K562 (cell line): Measurements from ENCODE around the gene ATG12. TPM values are rescaled to one million over a fixed set of nuclear protein-coding genes. Genes with fewer than 3 reads are reported as not detected.
A peak's percentile ranks its signal among the peaks of the same experiment; 100 is the strongest.

Source experiments
- AFF1 ChIP-seq, 2 experiments: fragments of 450-650 bp; IDR thresholded peaks; 2 replicates each; pipeline ENCODE4 v1.6.1; 2018; ENCODE audit warnings: mild to moderate bottlenecking in 2 of 2, low read depth in 1 of 2; ENCODE audit not compliant: partially characterized antibody in 2 of 2
- ARID2 ChIP-seq: fragments of 450-650 bp; IDR thresholded peaks from 2 replicates; pipeline ENCODE4 v1.6.1; 2017; ENCODE audit warnings: antibody characterized with exemption, mild to moderate bottlenecking
- CREB3 ChIP-seq: fragments of 450-650 bp; conservative IDR thresholded peaks from 2 replicates; pipeline ENCODE4 v1.6.1; 2016; ENCODE audit warnings: missing genetic modification characterization, low read depth, mild to moderate bottlenecking, missing compliant biosample characterization, moderate library complexity
- FOXM1 ChIP-seq, 2 experiments: fragments of 450-650 bp in 1 of 2; sonication (generic) in 1 of 2; formaldehyde crosslinking in 1 of 2; IDR thresholded peaks; 2 replicates each; pipeline versions ENCODE4 v1.6.1 to v1.9.0; 2017 to 2022; ENCODE audit warnings: low read depth in 2 of 2, mild to moderate bottlenecking in 2 of 2, missing genetic modification reagents in 1 of 2, moderate library complexity in 1 of 2
- GMEB1 ChIP-seq: fragments of 250-450 bp; sonication (Bioruptor Pico); IDR thresholded peaks from 2 replicates; pipeline ENCODE4 v1.4.0; 2020; ENCODE audit warnings: mild to moderate bottlenecking
- HNRNPLL ChIP-seq: fragments of 200-400 bp; formaldehyde crosslinking; IDR thresholded peaks from 2 replicates; pipeline ENCODE4 v1.6.1; 2017; ENCODE audit warnings: low read length, low read depth, mild to moderate bottlenecking; ENCODE audit not compliant: poor library complexity, severe bottlenecking
- MAFK ChIP-seq: IDR thresholded peaks from 2 replicates; pipeline ENCODE4 v1.6.1; 2011; ENCODE audit warnings: low read length, improper control_type of control experiment
- MCM7 ChIP-seq, 2 experiments: fragments of 450-650 bp; IDR thresholded peaks; 2 replicates each; pipeline ENCODE4 v1.6.1; 2016 to 2018
- OTX1 ChIP-seq: fragments of 450-650 bp; formaldehyde crosslinking; IDR thresholded peaks from 2 replicates; pipeline ENCODE4 v1.4.0; 2022; ENCODE audit warnings: mild to moderate bottlenecking
- POLR3A ChIP-seq: IDR thresholded peaks from 2 replicates; pipeline ENCODE4 v1.6.1; 2011; ENCODE audit warnings: borderline replicate concordance, mild to moderate bottlenecking, moderate library complexity; ENCODE audit not compliant: insufficient read length, insufficient read depth; ENCODE audit errors: extremely low read depth
- RB1 ChIP-seq: fragments of 450-650 bp; IDR thresholded peaks from 2 replicates; pipeline ENCODE4 v1.6.1; 2017; ENCODE audit warnings: low read depth, mild to moderate bottlenecking
- SMARCA5 ChIP-seq: fragments of 450-650 bp; IDR thresholded peaks from 2 replicates; pipeline ENCODE4 v1.6.1; 2016
- SOX6 ChIP-seq: fragments of 450-650 bp; IDR thresholded peaks from 2 replicates; pipeline ENCODE4 v1.6.1; 2014; ENCODE audit warnings: mild to moderate bottlenecking
- STAT5B ChIP-seq: fragments of 250-450 bp; sonication (Bioruptor Pico); IDR thresholded peaks from 2 replicates; pipeline ENCODE4 v1.8.0; 2021; ENCODE audit warnings: mild to moderate bottlenecking, inconsistent platforms
- THRAP3 ChIP-seq: fragments of 450-650 bp; IDR thresholded peaks from 2 replicates; pipeline ENCODE4 v1.6.1; 2016; ENCODE audit warnings: mild to moderate bottlenecking, inconsistent platforms, borderline replicate concordance
- ZNF124 ChIP-seq: sonication (generic); formaldehyde crosslinking; IDR thresholded peaks from 2 replicates; pipeline ENCODE4 v1.8.1; 2022; ENCODE audit warnings: missing genetic modification reagents
- ZNF280A ChIP-seq: fragments of 450-650 bp; IDR thresholded peaks from 2 replicates; pipeline ENCODE4 v1.6.1; 2018; ENCODE audit warnings: mild to moderate bottlenecking, low read depth; ENCODE audit not compliant: partially characterized antibody
- polyA plus RNA-seq, 8 experiments: library from polyadenylated mRNA; depleted of rRNA in 4 of 8; stranded (reverse) in 5 of 8; unstranded in 3 of 8; fragments of >200 nt; fragmentation: Nextera tagmentation in 2 of 8; fragmentation: Illumina TruSeq in 1 of 8; extraction: Ambion mirVana in 2 of 8; extraction: Trizol in 1 of 8; gene quantifications; 2 replicates each; pipeline versions ENCODE4 v1.2.1 to v1.2.3, GENCODE V29; 2011 to 2014; ENCODE audit warnings: inconsistent platforms in 1 of 8, missing spikeins in 1 of 8
- total RNA-seq, 7 experiments: library from RNA; depleted of rRNA in 6 of 7; stranded (reverse); fragments of >200 nt in 6 of 7; fragmentation: Illumina TruSeq in 2 of 7; extraction: Trizol in 2 of 7; gene quantifications; 2 replicates each; pipeline versions ENCODE4 v1.2.1 to v1.2.3, GENCODE V29; 2011 to 2021; ENCODE audit warnings: low replicate concordance in 1 of 7

The ATG12 gene
- total and polyA plus RNA-seq, 9 of the 15 experiments (the other 6 are each of a cell fraction or from before 2014, with no cell fraction given), result 21.6 to 132 (median 61.3) TPM

- TF ChIP-seq ZNF280A, result no peak
- no peak for TF ChIP-seq CREB3 (tag)
- TF ChIP-seq OTX1, result peak; percentile 43; the same call in 1 of the 2 replicates
- 0 out of 2 replicates have a peak, but pooled peaks have one; percentile 13 for TF ChIP-seq SOX6
- 0 out of 2 replicates have a peak, but pooled peaks have one; percentile 10 for TF ChIP-seq RB1
- no peak for TF ChIP-seq MAFK
- no peak for TF ChIP-seq STAT5B (CRISPR knock-in tag)
- TF ChIP-seq AFF1 (IDR thresholded peaks at IDR 0.05; ENCODE audit: low read depth in 1 of 2, partially characterized antibody in 2 of 2), result peak in 1 of 2 experiments; percentile 70
- no peak for TF ChIP-seq THRAP3
- no peak for TF ChIP-seq ARID2
- no peak for TF ChIP-seq POLR3A
- TF ChIP-seq MCM7 (IDR thresholded peaks at IDR 0.05), result no peak
- TF ChIP-seq SMARCA5, result no peak
- peak; percentile 80 for TF ChIP-seq FOXM1 (IDR thresholded peaks at IDR 0.05; ENCODE audit: low read depth)
- TF ChIP-seq FOXM1 (CRISPR knock-in tag; IDR thresholded peaks at IDR 0.05; ENCODE audit: low read depth), result 0 out of 2 replicates have a peak, but pooled peaks have one; percentile 50
- no peak for TF ChIP-seq ZNF124 (CRISPR knock-in tag)
- TF ChIP-seq GMEB1, result 0 out of 2 replicates have a peak, but pooled peaks have one; percentile 40
- TF ChIP-seq HNRNPLL, result peak; percentile 67
Measured at GRCh38 chr5:115841382-115842088, at the start of gene ATG12, which contains the start of gene AP3S1 (continued).
